Measurements from ENCODE around the gene SSTR3.

Gene SSTR3

GRCh38 chr22:37193629-37194191 lies 18.6 kb downstream of the SSTR3 start:
- peak; percentile 75 for DNase-seq

DNA sequence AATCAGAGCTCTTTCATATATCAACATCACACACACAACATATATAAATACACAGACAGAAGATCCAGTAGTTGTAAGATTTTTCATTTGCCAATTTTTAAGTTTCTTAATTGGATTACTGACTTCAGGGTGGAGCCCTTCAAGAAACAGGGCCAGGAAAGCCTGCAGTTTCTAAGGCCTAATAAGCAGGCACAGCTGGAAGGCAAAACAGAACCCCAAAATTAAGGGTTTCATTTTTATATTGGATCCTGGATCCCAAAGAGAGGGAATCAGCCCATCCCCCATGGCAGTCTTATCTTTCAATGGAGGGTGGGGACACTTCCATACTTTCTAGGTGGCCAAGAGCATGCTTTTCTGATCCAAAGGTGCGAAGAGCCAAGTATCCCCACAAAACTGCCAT lies 19.5 kb downstream of the SSTR3 start:
- DNase-seq, result no peak

DNA sequence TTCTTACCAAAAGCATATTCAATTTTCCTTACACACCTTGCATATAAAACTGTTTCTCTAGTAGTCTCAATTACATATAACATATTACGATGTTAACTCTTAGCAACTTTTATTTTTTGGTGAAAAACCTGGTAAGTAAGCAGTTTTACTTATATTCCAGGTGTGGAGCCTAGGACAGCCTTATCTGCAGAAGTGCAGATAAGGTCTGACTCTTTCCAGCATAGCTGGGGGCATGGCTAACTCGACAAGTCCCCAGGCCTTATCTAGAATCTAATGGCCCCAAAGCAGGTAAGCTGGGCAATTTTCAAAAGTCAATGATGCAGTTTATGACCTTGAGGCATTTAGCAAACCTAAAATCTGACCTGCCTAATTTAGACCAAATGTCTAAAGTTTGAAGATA lies 20.1 kb downstream of the SSTR3 start:
- DNase-seq, result no peak

- no peak for DNase-seq
These were observed 22.0 kb downstream of the SSTR3 start for GRCh38 chr22:37190262-37190780.

- DNase-seq, result no peak
These were observed 23.3 kb downstream of the SSTR3 start for GRCh38 chr22:37188901-37189466.

- no peak for DNase-seq
These were observed 24.2 kb downstream of the SSTR3 start, which contains the start of gene C1QTNF6 for GRCh38 chr22:37187891-37188761. C1QTNF6 (minus strand) TSS chr22:37188247; CDS start chr22:37188213, 34 bp downstream.

- no peak for DNase-seq
These were observed 24.8 kb downstream of the SSTR3 start for GRCh38 chr22:37187552-37187890.

DNA sequence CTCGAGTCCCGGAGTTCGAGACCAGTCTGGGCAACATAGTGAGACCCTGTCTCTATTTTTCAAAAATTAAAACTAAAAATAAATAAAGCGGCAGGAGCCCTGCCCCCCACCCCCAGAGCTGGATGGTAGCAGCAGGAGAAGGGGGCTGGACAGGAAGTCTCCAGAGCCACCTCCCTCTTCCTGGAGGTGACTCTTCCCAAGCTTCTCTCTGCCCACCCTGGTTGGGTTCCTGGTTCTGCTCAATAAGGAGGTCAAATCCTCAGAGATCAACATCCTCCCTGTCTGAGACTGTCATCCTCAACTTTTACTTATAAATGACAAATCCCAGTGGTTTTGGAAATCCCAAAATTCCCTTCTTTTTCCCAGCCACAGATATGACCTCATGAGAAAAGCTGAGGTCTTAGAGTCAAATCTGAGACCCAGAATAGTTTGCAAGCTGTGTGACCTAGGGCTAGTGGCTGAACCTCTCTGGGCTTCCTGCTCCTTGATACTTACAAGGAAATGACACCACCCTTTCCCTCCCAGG lies 25.2 kb downstream of the SSTR3 start:
- no peak for DNase-seq

- DNase-seq, result peak; percentile 64
These were observed 25.9 kb downstream of the SSTR3 start for GRCh38 chr22:37186228-37186996.

GRCh38 chr22:37185646-37186227 lies 26.5 kb downstream of the SSTR3 start:
- no peak for DNase-seq

- no peak for DNase-seq
These were observed 27.3 kb downstream of the SSTR3 start for GRCh38 chr22:37184816-37185541.

DNA sequence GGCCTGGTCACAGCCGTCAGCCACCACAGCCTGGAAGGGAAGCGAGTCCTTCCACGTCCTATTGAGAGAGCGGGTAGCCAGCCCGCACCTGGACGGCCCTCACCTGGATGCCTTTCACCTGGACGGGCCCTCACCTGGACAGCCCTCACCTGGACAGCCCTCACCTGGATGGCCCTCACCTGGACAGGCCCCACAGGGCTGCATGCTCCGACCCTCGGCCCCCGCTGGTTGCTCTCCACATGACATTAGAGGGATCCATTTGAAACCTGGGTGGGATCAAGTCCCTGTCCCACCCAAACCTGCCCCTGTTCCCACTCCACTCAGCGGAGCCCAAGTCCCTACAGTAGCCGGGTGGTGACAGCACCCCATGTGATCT lies 27.9 kb downstream of the SSTR3 start:
- no peak for DNase-seq

- DNase-seq, result no peak
These were observed 28.6 kb downstream of the SSTR3 start for GRCh38 chr22:37183432-37184379.

GRCh38 chr22:37182949-37183245 lies 29.4 kb downstream of the SSTR3 start:
- no peak for DNase-seq

- no peak for DNase-seq
These were observed 30.0 kb downstream of the SSTR3 start for GRCh38 chr22:37182101-37182948.

- DNase-seq, result no peak
These were observed 30.6 kb downstream of the SSTR3 start for GRCh38 chr22:37181681-37182080.

DNA sequence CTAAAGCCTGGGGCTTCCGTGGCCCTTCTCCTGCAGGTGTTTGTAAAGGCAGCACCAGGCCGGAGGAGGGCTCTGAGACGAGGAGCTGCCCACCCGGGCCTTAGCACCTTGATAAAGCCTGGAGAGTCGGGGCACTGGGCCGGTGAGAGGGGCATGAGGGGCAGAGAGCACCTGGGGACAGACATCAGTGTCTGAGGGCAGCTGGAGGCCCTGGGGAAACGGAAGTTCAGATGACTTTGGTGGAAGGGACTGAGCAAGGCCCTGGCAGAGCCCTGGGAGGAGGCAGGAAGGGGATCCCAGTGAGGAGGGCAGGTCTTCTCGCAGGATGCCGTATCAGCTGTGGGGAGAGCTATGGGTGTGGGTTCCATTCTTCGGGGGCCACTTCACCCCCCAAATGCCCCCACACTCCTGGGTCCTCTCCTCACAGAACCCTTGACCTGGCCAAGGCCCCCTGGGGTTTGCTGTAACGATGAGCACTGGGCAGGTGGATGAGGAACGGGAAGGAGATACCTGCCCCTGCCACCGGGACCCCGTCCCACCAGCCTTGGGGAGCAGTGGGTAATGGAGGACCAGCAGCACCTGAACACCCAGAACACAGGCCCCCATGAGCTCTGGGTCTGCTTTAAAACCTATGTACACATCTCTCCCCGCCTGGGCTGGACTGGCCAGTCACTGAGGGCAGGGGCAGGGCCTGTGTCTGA lies 31.6 kb downstream of the SSTR3 start:
- no peak for DNase-seq

DNA sequence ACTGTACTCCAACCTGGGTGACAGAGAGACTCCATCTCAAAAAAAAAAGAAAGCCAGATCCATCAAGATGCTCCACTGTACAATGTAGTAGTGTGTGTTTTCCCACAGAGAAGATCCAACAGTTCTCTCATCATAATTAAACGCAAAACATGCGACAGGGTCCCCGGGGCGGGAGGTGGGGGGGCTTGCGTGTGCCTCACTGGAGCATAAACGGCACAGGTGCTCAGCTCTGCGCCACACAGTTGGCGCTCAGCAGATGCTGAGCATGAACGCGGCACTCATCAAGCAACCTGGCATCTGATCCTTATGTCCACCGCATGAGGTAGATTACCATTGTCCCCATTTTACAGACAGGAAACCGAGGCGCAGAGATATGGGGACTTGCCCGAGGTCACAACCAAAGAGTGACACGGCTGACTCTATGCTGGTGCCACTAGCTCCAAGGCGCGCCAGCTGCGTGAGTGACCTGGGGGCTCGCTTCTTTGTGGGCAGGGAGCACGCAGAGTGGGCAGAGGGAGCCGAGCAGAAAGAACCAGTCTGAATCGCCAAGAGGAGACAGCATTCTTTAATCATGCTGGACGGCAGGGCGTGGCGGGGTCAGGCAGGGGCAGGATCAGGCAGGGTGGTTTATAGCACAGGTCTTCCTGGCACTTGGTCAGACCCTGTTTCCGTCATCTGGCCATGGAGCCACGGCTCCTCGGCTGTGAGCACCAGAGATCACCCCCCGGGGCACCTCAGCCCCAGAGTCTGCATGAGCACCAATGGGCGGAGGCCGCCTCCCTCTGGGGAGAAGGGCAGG lies 32.5 kb downstream of the SSTR3 start:
- DNase-seq, result no peak

DNA sequence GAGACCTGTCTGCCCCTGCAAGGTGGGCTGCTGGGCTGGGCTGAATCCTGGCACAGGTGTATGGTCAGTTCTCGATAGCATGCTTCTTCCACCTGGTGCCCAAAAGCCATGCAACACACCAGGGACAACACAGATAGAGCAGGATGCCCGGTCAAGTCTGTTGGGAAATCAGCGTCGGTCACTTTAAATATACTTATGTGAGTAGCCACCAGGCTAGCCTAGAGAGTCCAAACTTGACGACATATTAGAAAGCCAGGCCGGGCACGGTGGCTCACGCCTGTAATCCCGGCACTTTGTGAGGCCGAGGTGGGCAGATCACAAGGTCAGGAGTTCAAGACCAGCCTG lies 33.2 kb downstream of the SSTR3 start:
- DNase-seq, result no peak
